CD14-positive monocyte (primary cell): ENCODE data around the gene KRTAP3-3. TPM values are rescaled to one million over a fixed set of nuclear protein-coding genes. Genes with fewer than 3 reads are reported as not detected.
A peak's percentile ranks its signal among the peaks of the same experiment; 100 is the strongest.

Source experiments
- DNase-seq, 3 donors: peaks; one replicate each; pipeline ENCODE4 v3.0.0-alpha.2; 2011 to 2022
- H2AFZ ChIP-seq: 2 replicates; pipeline ENCODE4 v1.6.0; 2012; ENCODE audit warnings: mild to moderate bottlenecking, low read depth, low read length, inconsistent platforms; ENCODE audit not compliant: insufficient read depth, poor library complexity, severe bottlenecking
- H3K27ac ChIP-seq, 2 donors: 1 replicate in 1 of 2; 2 replicates in 1 of 2; pipeline ENCODE4 v1.5.1; 2012 to 2013; ENCODE audit warnings: low read length in 2 of 2, control low read depth in 1 of 2, inconsistent platforms in 1 of 2, low read depth in 1 of 2, mild to moderate bottlenecking in 1 of 2
- H3K27me3 ChIP-seq, 2 donors: one replicate each; pipeline versions ENCODE4 v1.6.0 to v1.6.1; 2011 to 2013; ENCODE audit warnings: low read length in 2 of 2; ENCODE audit not compliant: control insufficient read depth in 2 of 2, insufficient read depth in 2 of 2
- H3K36me3 ChIP-seq, 2 donors: replicated peaks in 1 of 2; 1 replicate in 1 of 2; 2 replicates in 1 of 2; pipeline versions ENCODE4 v1.5.1 to v1.6.1; 2012 to 2013; ENCODE audit warnings: low read length in 2 of 2, control low read depth in 1 of 2, inconsistent platforms in 1 of 2, mild to moderate bottlenecking in 1 of 2; ENCODE audit not compliant: insufficient read depth in 2 of 2, control insufficient read depth in 1 of 2
- H3K4me1 ChIP-seq, 2 donors: 1 replicate in 1 of 2; 2 replicates in 1 of 2; pipeline versions ENCODE4 v1.5.1 to v1.6.1; 2012 to 2013; ENCODE audit warnings: low read length in 2 of 2, control low read depth in 1 of 2, inconsistent platforms in 1 of 2, mild to moderate bottlenecking in 1 of 2, moderate library complexity in 1 of 2; ENCODE audit not compliant: insufficient read depth in 2 of 2, control insufficient read depth in 1 of 2
- H3K4me2 ChIP-seq: replicated peaks from 2 replicates; pipeline ENCODE3; 2012; ENCODE audit warnings: low read length, moderate library complexity, mild to moderate bottlenecking; ENCODE audit not compliant: poor library complexity, severe bottlenecking; ENCODE audit errors: extremely low read depth
- H3K4me3 ChIP-seq, 3 experiments: fragments of 200-600 bp in 1 of 3; sonication (generic) in 1 of 3; replicated peaks in 1 of 3; 1 replicate in 2 of 3; 2 replicates in 1 of 3; pipeline ENCODE4 v1.5.1; 2011 to 2013; ENCODE audit warnings: low read length in 3 of 3, mild to moderate bottlenecking in 3 of 3, control low read depth in 2 of 3, low read depth in 2 of 3, inconsistent platforms in 1 of 3, moderate library complexity in 1 of 3
- H3K79me2 ChIP-seq: 2 replicates; pipeline ENCODE4 v1.6.0; 2012; ENCODE audit warnings: mild to moderate bottlenecking, control low read depth, inconsistent platforms, low read length, moderate library complexity; ENCODE audit not compliant: insufficient read depth
- H3K9ac ChIP-seq: 2 replicates; pipeline ENCODE4 v1.6.0; 2017; ENCODE audit warnings: low read length, mild to moderate bottlenecking; ENCODE audit not compliant: insufficient read depth, poor library complexity, severe bottlenecking
- H3K9me3 ChIP-seq, 2 donors: replicated peaks in 1 of 2; 1 replicate in 1 of 2; 2 replicates in 1 of 2; pipeline versions ENCODE4 v1.5.1 to v1.6.1; 2012 to 2013; ENCODE audit warnings: low read length in 2 of 2, control low read depth in 1 of 2; ENCODE audit not compliant: control insufficient read depth in 1 of 2, insufficient read depth in 1 of 2
- H4K20me1 ChIP-seq: 2 replicates; pipeline ENCODE4 v1.6.0; 2012; ENCODE audit warnings: mild to moderate bottlenecking, low read length, control low read depth, moderate library complexity; ENCODE audit not compliant: insufficient read depth
- H3K27ac Mint-ChIP-seq, 7 donors: one replicate each; pipeline ENCODE4 v1.8.0; 2020; ENCODE audit warnings: mild to moderate bottlenecking in 7 of 7, mixed read lengths in 7 of 7, moderate library complexity in 6 of 7, inconsistent platforms in 2 of 7
- H3K27me3 Mint-ChIP-seq, 3 donors: one replicate each; pipeline ENCODE4 v1.8.0; 2021 to 2022; ENCODE audit warnings: low read depth in 3 of 3, mild to moderate bottlenecking in 3 of 3, mixed read lengths in 3 of 3, moderate library complexity in 3 of 3, inconsistent platforms in 1 of 3
- H3K36me3 Mint-ChIP-seq, 2 donors: one replicate each; pipeline ENCODE4 v1.8.0; 2020; ENCODE audit warnings: mixed read lengths in 2 of 2, inconsistent platforms in 1 of 2, mild to moderate bottlenecking in 1 of 2
- H3K4me1 Mint-ChIP-seq: one replicate; pipeline ENCODE4 v1.8.0; 2020; ENCODE audit warnings: mild to moderate bottlenecking, mixed read lengths
- H3K4me3 Mint-ChIP-seq, 2 donors: one replicate each; pipeline ENCODE4 v1.8.0; 2020; ENCODE audit warnings: mild to moderate bottlenecking in 2 of 2, mixed read lengths in 2 of 2, moderate library complexity in 1 of 2
- H3K9me3 Mint-ChIP-seq, 7 donors: one replicate each; pipeline ENCODE4 v1.8.0; 2020 to 2022; ENCODE audit warnings: mixed read lengths in 7 of 7, mild to moderate bottlenecking in 6 of 7, moderate library complexity in 6 of 7, inconsistent platforms in 2 of 7
- WGBS: methylation state at CpG from one replicate; pipeline ENCODE4 v1.1.5; 2013; ENCODE audit warnings: missing lambda C conversion rate; ENCODE audit not compliant: insufficient coverage; 5-methylcytosine and 5-hydroxymethylcytosine counted together
- intact Hi-C, 2 donors: fragments of 100-400 bp; cut with micrococcal nuclease; formaldehyde crosslinking; loops; one replicate each; pipeline versions ENCODE4 v1.15.0 to v1.15.1; 2023
- polyA plus RNA-seq, 3 donors: library from polyadenylated mRNA; depleted of rRNA in 1 of 3; unstranded in 2 of 3; stranded (reverse) in 1 of 3; fragments of 300-500 nt in 2 of 3; fragments of >200 nt in 1 of 3; fragmentation: Illumina TruSeq in 2 of 3; gene quantifications; 1 replicate in 2 of 3; 2 replicates in 1 of 3; pipeline ENCODE4 v1.2.3, GENCODE V29; 2012 to 2021
- TF ChIP-seq, protein P1 (sequence below): fragments of 200-600 bp; IDR thresholded peaks from one replicate; pipeline ENCODE4 v1.8.0; 2022; ENCODE audit warnings: antibody characterized with exemption, mild to moderate bottlenecking

The KRTAP3-3 gene
- polyA plus RNA-seq, 3 donors, result not detected

DNA sequence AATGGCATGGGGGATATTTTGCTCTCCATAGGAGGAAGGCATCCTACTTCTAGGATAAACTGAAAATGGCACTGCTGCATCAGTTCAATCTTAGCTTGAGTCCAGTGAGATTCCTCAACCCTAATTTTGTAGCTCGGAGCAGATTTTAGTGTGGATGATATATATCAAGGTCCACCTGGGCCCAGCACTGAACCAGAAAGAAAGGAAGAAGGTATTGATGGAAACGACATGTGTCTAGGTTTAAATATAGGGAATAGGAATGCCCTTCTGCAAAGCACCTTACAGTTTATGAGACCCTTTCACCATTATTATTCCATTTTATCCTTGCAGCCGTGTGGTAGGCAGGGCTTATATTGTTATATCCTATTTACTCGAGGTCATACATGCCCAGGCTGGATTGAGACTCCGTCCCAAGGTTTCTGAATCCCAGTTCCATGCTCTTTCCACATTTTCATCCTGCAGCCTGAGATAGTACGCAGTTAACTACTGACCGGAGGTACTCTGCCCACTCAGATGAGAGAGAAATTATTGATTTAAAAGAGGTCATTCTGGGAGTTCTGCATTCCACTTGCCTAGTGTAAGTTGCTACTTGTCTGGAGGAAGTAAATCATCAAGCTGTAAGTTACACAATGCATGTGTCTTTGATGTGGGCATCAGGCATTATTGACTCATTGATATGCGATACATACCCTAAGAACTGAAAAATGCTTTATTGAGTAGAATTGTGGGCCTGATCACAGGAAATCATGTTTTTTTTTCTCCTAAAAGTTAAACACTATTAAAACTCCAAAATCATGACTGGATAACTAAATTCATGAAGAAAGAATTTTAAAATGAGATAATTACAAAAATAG lies 37.3 kb downstream of the KRTAP3-3 start:
- intact Hi-C loops, result no loop called here
- Histone ChIP-seq H3K4me3 (no peak overlapping the region), H3K36me3 (no peaks in the 10 kb centered on the region), H2AFZ (no peak overlapping the region), H3K27me3 (peaks cover 2 to 6% of the 10 kb centered on the region in 2 donors), H4K20me1 (no peaks in the 10 kb centered on the region), H3K4me1 (peaks cover 0 to 9% of the 10 kb centered on the region in 2 donors), H3K9ac (no peak overlapping the region), H3K27ac (no peak overlapping the region), H3K4me2 (no peak overlapping the region), H3K79me2 (no peaks in the 10 kb centered on the region), H3K9me3 (no peaks in the 10 kb centered on the region)
- Mint-ChIP-seq H3K4me3 (no peak overlapping the region), H3K4me1 (peaks cover 13% of the 10 kb centered on the region), H3K27me3 (peaks cover 5 to 19% (median 14%) of the 10 kb centered on the region in 3 donors), H3K27ac (no peak overlapping the region), H3K9me3 (no peaks in the 10 kb centered on the region), H3K36me3 (no peaks in the 10 kb centered on the region)
- DNase-seq, result peak in 1 of 3 donors; percentile 45
- 100% methylated on average over 1 of the region's 8 CpGs for WGBS
- TF ChIP-seq, protein P1, sequence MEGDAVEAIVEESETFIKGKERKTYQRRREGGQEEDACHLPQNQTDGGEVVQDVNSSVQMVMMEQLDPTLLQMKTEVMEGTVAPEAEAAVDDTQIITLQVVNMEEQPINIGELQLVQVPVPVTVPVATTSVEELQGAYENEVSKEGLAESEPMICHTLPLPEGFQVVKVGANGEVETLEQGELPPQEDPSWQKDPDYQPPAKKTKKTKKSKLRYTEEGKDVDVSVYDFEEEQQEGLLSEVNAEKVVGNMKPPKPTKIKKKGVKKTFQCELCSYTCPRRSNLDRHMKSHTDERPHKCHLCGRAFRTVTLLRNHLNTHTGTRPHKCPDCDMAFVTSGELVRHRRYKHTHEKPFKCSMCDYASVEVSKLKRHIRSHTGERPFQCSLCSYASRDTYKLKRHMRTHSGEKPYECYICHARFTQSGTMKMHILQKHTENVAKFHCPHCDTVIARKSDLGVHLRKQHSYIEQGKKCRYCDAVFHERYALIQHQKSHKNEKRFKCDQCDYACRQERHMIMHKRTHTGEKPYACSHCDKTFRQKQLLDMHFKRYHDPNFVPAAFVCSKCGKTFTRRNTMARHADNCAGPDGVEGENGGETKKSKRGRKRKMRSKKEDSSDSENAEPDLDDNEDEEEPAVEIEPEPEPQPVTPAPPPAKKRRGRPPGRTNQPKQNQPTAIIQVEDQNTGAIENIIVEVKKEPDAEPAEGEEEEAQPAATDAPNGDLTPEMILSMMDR, result no peak

DNA sequence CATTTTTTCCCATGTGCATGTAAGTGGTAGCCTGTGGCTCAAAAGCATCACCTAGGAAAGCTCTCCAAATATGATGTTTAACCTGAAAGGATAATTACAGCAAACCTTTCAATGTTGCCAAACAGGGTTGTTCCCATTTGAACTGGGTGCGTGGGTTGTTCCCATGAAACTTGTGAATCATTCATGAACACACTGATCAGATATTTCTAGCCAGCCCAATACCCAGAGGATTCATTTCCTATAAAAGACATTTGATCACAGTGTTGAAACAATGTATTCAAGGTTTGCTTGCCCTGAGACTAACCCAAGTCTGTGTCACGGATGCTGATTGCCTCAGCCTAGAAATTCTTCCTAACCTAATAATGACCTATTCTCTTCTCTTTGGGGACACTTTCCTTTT lies 40.1 kb downstream of the KRTAP3-3 start:
- Histone ChIP-seq H2AFZ (no peak overlapping the region), H3K4me2 (no peak overlapping the region), H3K27ac (no peak overlapping the region), H3K9ac (no peak overlapping the region), H3K9me3 (no peaks in the 10 kb centered on the region), H3K79me2 (no peaks in the 10 kb centered on the region), H4K20me1 (no peaks in the 10 kb centered on the region), H3K36me3 (no peaks in the 10 kb centered on the region), H3K4me1 (peaks cover 0 to 9% of the 10 kb centered on the region in 2 donors), H3K27me3 (peaks cover 5 to 14% of the 10 kb centered on the region in 2 donors), H3K4me3 (no peak overlapping the region)
- Mint-ChIP-seq H3K27me3 (peaks cover 13 to 38% (median 22%) of the 10 kb centered on the region in 3 donors), H3K9me3 (peaks cover 0 to 2% (median 0%) of the 10 kb centered on the region in 7 donors), H3K27ac (no peak overlapping the region), H3K4me1 (peaks cover 10% of the 10 kb centered on the region), H3K4me3 (no peak overlapping the region), H3K36me3 (no peaks in the 10 kb centered on the region)
- no CpG with 5 or more reads among the region's 2 CpGs for WGBS
- peak in 1 of 3 donors; percentile 42 for DNase-seq
- intact Hi-C loops, result no loop called here
- TF ChIP-seq, protein P1, result no peak
